ENCODE results near the gene SORCS2. TPM values are rescaled to one million over a fixed set of nuclear protein-coding genes. Genes with fewer than 3 reads are reported as not detected.

SORCS2 gene
- total and polyA plus RNA-seq, 2 experiments from 2014 or later, result 0.38 to 1.4 TPM

GRCh38 chr4:7540654-7541413 lies 348.5 kb downstream of the SORCS2 start:
- 78 to 89% methylated on average over 14 to 16 of the region's 17 CpGs for WGBS, 2 experiments (ENCODE audit: low coverage in 1 of 2, low lambda C conversion rate in 2 of 2, missing lambda C conversion rate in 2 of 2)
- H3K4me2 ChIP-seq (ENCODE audit: unreplicated experiment), result no peak overlapping the region
- DNase-seq, result no peak

DNA sequence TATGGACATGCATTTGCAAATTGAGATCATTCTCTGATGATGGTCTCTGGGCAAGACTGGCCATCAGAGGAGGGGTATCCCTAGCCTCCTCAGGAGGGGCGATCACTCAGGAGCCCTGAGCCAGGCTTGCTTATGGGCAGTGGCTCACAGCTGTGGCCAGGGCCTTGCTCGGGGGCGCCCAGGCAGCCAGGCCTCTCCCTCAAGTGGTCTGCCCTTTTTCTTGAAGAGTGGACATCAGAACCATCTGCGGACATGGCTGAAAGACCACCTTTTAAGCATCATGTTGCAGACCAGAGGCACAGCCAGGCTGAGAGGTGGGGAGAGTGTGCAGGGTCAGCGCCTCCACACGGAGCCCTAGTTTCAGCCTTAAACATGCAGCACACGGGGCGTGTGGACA lies 349.1 kb downstream of the SORCS2 start:
- DNase-seq, result no peak
- no peaks in the 10 kb centered on the region for H3F3A ChIP-seq (ENCODE audit: insufficient read depth)
- H3K4me2 ChIP-seq (ENCODE audit: unreplicated experiment), result no peak overlapping the region
- no peaks in the 10 kb centered on the region for H3K4me1 ChIP-seq (ENCODE audit: insufficient read depth)
- in situ Hi-C loops (cut with MboI), result no loop called here
- no peaks in the 10 kb centered on the region for H3K79me2 ChIP-seq (ENCODE audit: insufficient read depth)
- no peak overlapping the region for H3K9ac ChIP-seq
- no peaks in the 10 kb centered on the region for H4K20me1 ChIP-seq (ENCODE audit: insufficient read depth)
- TF ChIP-seq EZH2 (IDR thresholded peaks at IDR 0.05; ENCODE audit: insufficient read depth, poor library complexity, severe bottlenecking) (no peak), EZH2phosphoT487 (IDR thresholded peaks at IDR 0.05; ENCODE audit: insufficient read depth, low read depth) (no peak)
- 62 to 68% methylated on average over 8 of the region's 8 CpGs for WGBS, 2 experiments (ENCODE audit: low coverage in 1 of 2, low lambda C conversion rate in 2 of 2, missing lambda C conversion rate in 2 of 2)
- H3K27me3 ChIP-seq (replicated peaks; ENCODE audit: insufficient read depth), result 0 out of 2 replicates have a peak, but pooled peaks cover 8% of the 10 kb centered on the region
- H3K9me2 ChIP-seq (ENCODE audit: insufficient read depth), result no peaks in the 10 kb centered on the region
- H3K9me3 ChIP-seq (ENCODE audit: low read depth), result no peaks in the 10 kb centered on the region
- H3K27ac ChIP-seq, result no peak overlapping the region
- no peak overlapping the region for H2AFZ ChIP-seq
- no peaks in the 10 kb centered on the region for H3K36me3 ChIP-seq (ENCODE audit: low read depth)
- no peak overlapping the region for H3K4me3 ChIP-seq

More at GRCh38 chr4:7540654-7541413, 348.5 kb downstream of the SORCS2 start:
- Histone ChIP-seq H4K20me1 (ENCODE audit: insufficient read depth) (no peaks in the 10 kb centered on the region), H3K27ac (no peak overlapping the region), H3K4me3 (no peak overlapping the region), H3K9me3 (ENCODE audit: low read depth) (no peaks in the 10 kb centered on the region), H3K36me3 (ENCODE audit: low read depth) (no peaks in the 10 kb centered on the region), H3K27me3 (replicated peaks; ENCODE audit: insufficient read depth) (0 out of 2 replicates have a peak, but pooled peaks cover 5% of the 10 kb centered on the region), H3K9me2 (ENCODE audit: insufficient read depth) (no peaks in the 10 kb centered on the region), H3F3A (ENCODE audit: insufficient read depth) (no peaks in the 10 kb centered on the region), H3K4me1 (ENCODE audit: insufficient read depth) (no peaks in the 10 kb centered on the region), H2AFZ (no peak overlapping the region), H3K9ac (no peak overlapping the region), H3K79me2 (ENCODE audit: insufficient read depth) (no peaks in the 10 kb centered on the region)
- in situ Hi-C loops (cut with MboI), result no loop called here
- no peak for TF ChIP-seq EZH2phosphoT487 (IDR thresholded peaks at IDR 0.05; ENCODE audit: insufficient read depth, low read depth)
- TF ChIP-seq EZH2 (IDR thresholded peaks at IDR 0.05; ENCODE audit: insufficient read depth, poor library complexity, severe bottlenecking), result no peak

GRCh38 chr4:7542781-7543180 lies 350.4 kb downstream of the SORCS2 start:
- Histone ChIP-seq H3K9me3 (ENCODE audit: low read depth) (no peaks in the 10 kb centered on the region), H4K20me1 (ENCODE audit: insufficient read depth) (no peaks in the 10 kb centered on the region), H3K27ac (no peak overlapping the region), H3K9me2 (ENCODE audit: insufficient read depth) (no peaks in the 10 kb centered on the region), H3K36me3 (ENCODE audit: low read depth) (no peaks in the 10 kb centered on the region), H3K4me3 (no peak overlapping the region), H3K4me2 (ENCODE audit: unreplicated experiment) (no peak overlapping the region), H2AFZ (no peak overlapping the region), H3K9ac (no peak overlapping the region), H3F3A (ENCODE audit: insufficient read depth) (no peaks in the 10 kb centered on the region), H3K27me3 (replicated peaks; ENCODE audit: insufficient read depth) (0 out of 2 replicates have a peak, but pooled peaks cover 8% of the 10 kb centered on the region), H3K79me2 (ENCODE audit: insufficient read depth) (no peaks in the 10 kb centered on the region), H3K4me1 (ENCODE audit: insufficient read depth) (no peaks in the 10 kb centered on the region)
- in situ Hi-C loops (cut with MboI), result no loop called here
- WGBS, 2 experiments (ENCODE audit: low coverage in 1 of 2, low lambda C conversion rate in 2 of 2, missing lambda C conversion rate in 2 of 2), result 60 to 62% methylated on average over 3 to 4 of the region's 4 CpGs
- no peak for DNase-seq
- TF ChIP-seq EZH2 (IDR thresholded peaks at IDR 0.05; ENCODE audit: insufficient read depth, poor library complexity, severe bottlenecking) (no peak), EZH2phosphoT487 (IDR thresholded peaks at IDR 0.05; ENCODE audit: insufficient read depth, low read depth) (no peak)

DNA sequence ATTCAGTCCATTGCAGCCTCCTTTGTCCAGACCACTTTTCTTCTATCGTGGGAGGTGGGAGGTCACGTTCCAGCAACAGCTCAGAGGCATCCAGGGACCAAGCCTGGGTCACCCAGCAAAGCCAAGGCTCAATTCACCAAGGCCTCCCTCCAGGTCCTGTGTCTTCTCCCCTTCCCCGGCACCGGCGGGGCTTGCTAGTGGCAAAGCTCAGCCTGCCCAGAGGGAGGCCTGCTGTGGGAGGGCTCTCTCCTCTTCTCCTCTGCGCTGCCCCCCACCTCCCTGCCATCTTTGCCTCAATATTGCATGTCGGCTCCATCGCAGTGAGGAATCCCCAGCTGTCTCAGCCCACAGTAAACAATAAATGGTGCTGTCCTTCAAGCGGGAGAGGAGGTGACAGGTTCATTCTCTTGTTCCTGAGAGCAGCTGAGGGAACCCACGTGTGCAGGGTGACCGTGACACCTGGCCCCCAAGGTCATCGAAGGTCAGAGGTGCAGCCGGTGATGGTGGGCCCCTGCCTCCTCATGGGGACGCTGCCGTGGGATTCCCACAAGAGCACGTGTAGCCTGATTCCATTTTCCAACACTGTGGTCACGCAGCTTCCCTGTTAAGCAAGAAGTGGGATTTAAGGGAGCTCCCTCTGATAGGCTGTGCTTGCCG lies 353.9 kb downstream of the SORCS2 start:
- no peak overlapping the region for H3K9ac ChIP-seq
- no peak overlapping the region for H2AFZ ChIP-seq
- no peaks in the 10 kb centered on the region for H4K20me1 ChIP-seq (ENCODE audit: insufficient read depth)
- H3K4me2 ChIP-seq (ENCODE audit: unreplicated experiment), result no peak overlapping the region
- no peak for DNase-seq
- in situ Hi-C loops (cut with MboI), result no loop called here
- H3K27me3 ChIP-seq (replicated peaks; ENCODE audit: insufficient read depth), result peaks cover 12% of the 10 kb centered on the region; the same call in 1 of the 2 replicates
- H3K4me1 ChIP-seq (ENCODE audit: insufficient read depth), result no peaks in the 10 kb centered on the region
- WGBS, 2 experiments (ENCODE audit: low coverage in 1 of 2, low lambda C conversion rate in 2 of 2, missing lambda C conversion rate in 2 of 2), result 41 to 44% methylated on average over 16 to 18 of the region's 18 CpGs
- H3K36me3 ChIP-seq (ENCODE audit: low read depth), result no peaks in the 10 kb centered on the region
- no peaks in the 10 kb centered on the region for H3K9me2 ChIP-seq (ENCODE audit: insufficient read depth)
- no peaks in the 10 kb centered on the region for H3F3A ChIP-seq (ENCODE audit: insufficient read depth)
- H3K4me3 ChIP-seq, result no peak overlapping the region
- H3K27ac ChIP-seq, result no peak overlapping the region
- H3K79me2 ChIP-seq (ENCODE audit: insufficient read depth), result no peaks in the 10 kb centered on the region
- no peak for TF ChIP-seq EZH2phosphoT487 (IDR thresholded peaks at IDR 0.05; ENCODE audit: insufficient read depth, low read depth)
- H3K9me3 ChIP-seq (ENCODE audit: low read depth), result no peaks in the 10 kb centered on the region

Measured in GM23248 (cell line).